ENCODE data around the gene CASK.

GRCh38 chrX:41857670-41858069 lies 65.7 kb downstream of the CASK start:
- TF ChIP-seq POLR2A (IDR thresholded peaks at IDR 0.05) (no peak), CTCF (IDR thresholded peaks at IDR 0.05) (no peak)

Measured in adrenal gland (tissue), 5 donors.